GM13977 (cell line): ENCODE data around the gene CD48.

Experiments used
- DNase-seq: peaks from one replicate; pipeline ENCODE4 v3.0.0; 2012; ENCODE audit warnings: low spot score
- CTCF ChIP-seq: IDR thresholded peaks from 2 replicates; pipeline ENCODE4 v1.5.1; 2012; ENCODE audit warnings: mild to moderate bottlenecking, control low read depth; ENCODE audit not compliant: insufficient read depth; ENCODE audit errors: extremely low read depth, missing control alignments
- in situ Hi-C: fragments of 300-500 bp; cut with MboI; formaldehyde crosslinking; loops from one replicate; pipeline ENCODE4 v1.12.0; 2022; ENCODE audit warnings: low sequenced_read_pairs, low pct_unique_long_range_greater_than_20kb, mixed read lengths, inconsistent platforms; ENCODE audit not compliant: unreplicated experiment

CD48 gene

GRCh38 chr1:160726114-160726497 lies 14.5 kb upstream of the CD48 start:
- no peak for DNase-seq
- in situ Hi-C loops: no loop called here
- TF ChIP-seq CTCF: no peak

GRCh38 chr1:160724465-160725242 lies 13.0 kb upstream of the CD48 start:
- TF ChIP-seq CTCF: no peak
- DNase-seq: no peak
- in situ Hi-C loops: no loop called here

GRCh38 chr1:160723332-160723731 lies 11.7 kb upstream of the CD48 start:
- DNase-seq: no peak
- TF ChIP-seq CTCF: no peak
- in situ Hi-C loops: no loop called here

- in situ Hi-C loops: no loop called here
- TF ChIP-seq CTCF: no peak
Observed at GRCh38 chr1:160722726-160723125, 11.1 kb upstream of the CD48 start.

GRCh38 chr1:160721473-160721872 lies 9.9 kb upstream of the CD48 start:
- TF ChIP-seq CTCF: no peak
- in situ Hi-C loops: no loop called here
- DNase-seq: no peak

More at GRCh38 chr1:160722726-160723125, 11.1 kb upstream of the CD48 start:
- DNase-seq: no peak

- no peak for DNase-seq
- in situ Hi-C loops: no loop called here
- no peak for TF ChIP-seq CTCF
Observed at GRCh38 chr1:160720356-160721085, 8.9 kb upstream of the CD48 start.
